AG09319 (cell line): ENCODE measurements around the gene PDE9A.

Source experiments
- DNase-seq: peaks from one replicate; pipeline ENCODE4 v3.0.0-alpha.2; 2010; ENCODE audit warnings: low read depth; ENCODE audit errors: extremely low read depth
- CTCF ChIP-seq: IDR thresholded peaks from 2 replicates; pipeline ENCODE4 v1.5.1; 2011; ENCODE audit warnings: low read depth, mild to moderate bottlenecking, inconsistent platforms, low read length, moderate library complexity

Gene PDE9A

GRCh38 chr21:42818328-42818749 lies 164.9 kb downstream of the PDE9A start:
- peak; percentile 92 for TF ChIP-seq CTCF
- DNase-seq: peak; percentile 11

GRCh38 chr21:42819861-42820615 lies 166.6 kb downstream of the PDE9A start:
- no peak for TF ChIP-seq CTCF
- no peak for DNase-seq

- TF ChIP-seq CTCF: no peak
- no peak for DNase-seq
Measured at GRCh38 chr21:42820616-42821465, 167.4 kb downstream of the PDE9A start.
